K562 (cell line): ENCODE results near the gene AP1B1.

ENCODE experiments used
- IRF1 ChIP-seq: sonication (generic); formaldehyde crosslinking; IDR thresholded peaks from 2 replicates; pipeline ENCODE4 v1.8.0; 2022; ENCODE audit warnings: missing genetic modification reagents, mild to moderate bottlenecking, borderline replicate concordance
- ZNF121 ChIP-seq: sonication (generic); formaldehyde crosslinking; conservative IDR thresholded peaks from 2 replicates; pipeline ENCODE4 v1.8.0; 2022; ENCODE audit warnings: missing genetic modification reagents
- TF ChIP-seq, protein P1 (sequence below): IDR thresholded peaks from 2 replicates; pipeline ENCODE4 v1.6.1; 2011; ENCODE audit not compliant: insufficient read length; ENCODE audit errors: extremely low read depth
- TF ChIP-seq, protein P2 (sequence below), 3 experiments: IDR thresholded peaks in 2 of 3; conservative IDR thresholded peaks in 1 of 3; 2 replicates each; pipeline ENCODE4 v1.5.1; 2011 to 2012; ENCODE audit warnings: low read length in 3 of 3, mild to moderate bottlenecking in 3 of 3, control low read depth in 2 of 3, improper control_type of control experiment in 1 of 3, inconsistent platforms in 1 of 3, low read depth in 1 of 3, mixed read lengths in 1 of 3, moderate library complexity in 1 of 3; ENCODE audit not compliant: insufficient read depth in 2 of 3

- TF ChIP-seq, protein P1, sequence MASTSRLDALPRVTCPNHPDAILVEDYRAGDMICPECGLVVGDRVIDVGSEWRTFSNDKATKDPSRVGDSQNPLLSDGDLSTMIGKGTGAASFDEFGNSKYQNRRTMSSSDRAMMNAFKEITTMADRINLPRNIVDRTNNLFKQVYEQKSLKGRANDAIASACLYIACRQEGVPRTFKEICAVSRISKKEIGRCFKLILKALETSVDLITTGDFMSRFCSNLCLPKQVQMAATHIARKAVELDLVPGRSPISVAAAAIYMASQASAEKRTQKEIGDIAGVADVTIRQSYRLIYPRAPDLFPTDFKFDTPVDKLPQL, result no peak
- no peak for TF ChIP-seq ZNF121
- TF ChIP-seq, protein P2, sequence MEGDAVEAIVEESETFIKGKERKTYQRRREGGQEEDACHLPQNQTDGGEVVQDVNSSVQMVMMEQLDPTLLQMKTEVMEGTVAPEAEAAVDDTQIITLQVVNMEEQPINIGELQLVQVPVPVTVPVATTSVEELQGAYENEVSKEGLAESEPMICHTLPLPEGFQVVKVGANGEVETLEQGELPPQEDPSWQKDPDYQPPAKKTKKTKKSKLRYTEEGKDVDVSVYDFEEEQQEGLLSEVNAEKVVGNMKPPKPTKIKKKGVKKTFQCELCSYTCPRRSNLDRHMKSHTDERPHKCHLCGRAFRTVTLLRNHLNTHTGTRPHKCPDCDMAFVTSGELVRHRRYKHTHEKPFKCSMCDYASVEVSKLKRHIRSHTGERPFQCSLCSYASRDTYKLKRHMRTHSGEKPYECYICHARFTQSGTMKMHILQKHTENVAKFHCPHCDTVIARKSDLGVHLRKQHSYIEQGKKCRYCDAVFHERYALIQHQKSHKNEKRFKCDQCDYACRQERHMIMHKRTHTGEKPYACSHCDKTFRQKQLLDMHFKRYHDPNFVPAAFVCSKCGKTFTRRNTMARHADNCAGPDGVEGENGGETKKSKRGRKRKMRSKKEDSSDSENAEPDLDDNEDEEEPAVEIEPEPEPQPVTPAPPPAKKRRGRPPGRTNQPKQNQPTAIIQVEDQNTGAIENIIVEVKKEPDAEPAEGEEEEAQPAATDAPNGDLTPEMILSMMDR (IDR thresholded peaks at IDR 0.05 in 2 of 3, conservative IDR thresholded peaks at IDR 0.05 in 1 of 3; ENCODE audit: insufficient read depth in 2 of 3, low read depth in 1 of 3, low read length in 3 of 3), result no peak
- no peak for TF ChIP-seq IRF1
These were observed 12.2 kb upstream of the AP1B1 start for GRCh38 chr22:29400576-29400975.
